Endothelial cell of umbilical vein (primary cell): ENCODE measurements around the gene TBX1. TPM values are rescaled to one million over a fixed set of nuclear protein-coding genes. Genes with fewer than 3 reads are reported as not detected.

Source experiments
- BruUV-seq: library from RNA; stranded (reverse); fragments of 400-500 nt; replicated peaks from 2 replicates; lab custom pipeline; 2021; lab: Mats Ljungman, UMichigan
- CTCF ChIA-PET: fragments of 300-600, 350-600 bp; sonication (Branson Sonifier 250); formaldehyde crosslinking; loops from one replicate; lab custom pipeline; 2021; ENCODE audit warnings: antibody characterized with exemption, inconsistent platforms; lab: Charles Lee
- POLR2A ChIA-PET: fragments of 300-600, 350-600 bp; sonication (Branson Sonifier 250); formaldehyde crosslinking; loops from one replicate; lab custom pipeline; 2021; ENCODE audit warnings: antibody characterized with exemption, inconsistent platforms; lab: Charles Lee
- DNase-seq: peaks from one replicate; pipeline ENCODE4 v3.0.0-alpha.2; 2011; ENCODE audit warnings: low read depth, low spot score
- FAIRE-seq: peaks from 2 replicates; lab custom pipeline; 2011; peaks lifted over from hg19 to GRCh38; lab: Jason Lieb, UNC
- H2AFZ ChIP-seq: 2 replicates; pipeline ENCODE4 v1.6.0; 2012; ENCODE audit warnings: low read depth, low read length, control low read depth, inconsistent platforms
- H3K27ac ChIP-seq: 2 replicates; pipeline ENCODE4 v1.5.1; 2011; ENCODE audit warnings: low read depth, mild to moderate bottlenecking, control low read depth, low read length, moderate library complexity; ENCODE audit not compliant: insufficient read depth
- H3K27me3 ChIP-seq, 2 experiments: 2 replicates each; pipeline versions ENCODE4 v1.6.0 to v1.6.1; 2011; ENCODE audit warnings: low read length in 2 of 2, mixed read lengths in 1 of 2; ENCODE audit not compliant: control insufficient read depth in 2 of 2, insufficient read depth in 2 of 2
- H3K36me3 ChIP-seq, 2 experiments: 2 replicates in 1 of 2; 3 replicates in 1 of 2; pipeline ENCODE4 v1.5.1; 2011; ENCODE audit warnings: low read length in 2 of 2, mild to moderate bottlenecking in 1 of 2, moderate library complexity in 1 of 2; ENCODE audit not compliant: control insufficient read depth in 2 of 2, insufficient read depth in 2 of 2; ENCODE audit errors: extremely low read depth in 1 of 2
- H3K4me1 ChIP-seq: 3 replicates; pipeline ENCODE4 v1.5.1; 2011; ENCODE audit warnings: mild to moderate bottlenecking, low read length; ENCODE audit not compliant: control insufficient read depth, insufficient read depth; ENCODE audit errors: extremely low read depth
- H3K4me2 ChIP-seq: 2 replicates; pipeline ENCODE4 v1.6.1; 2011; ENCODE audit warnings: low read length, control low read depth, mixed read lengths; ENCODE audit not compliant: insufficient read depth
- H3K4me3 ChIP-seq, 3 experiments: fragments of 200-600 bp in 1 of 3; sonication (generic), shearing (Covaris generic) in 1 of 3; replicated peaks in 1 of 3; 2 replicates each; pipeline ENCODE4 v1.5.1; 2011 to 2016; ENCODE audit warnings: control low read depth in 3 of 3, low read length in 3 of 3, mild to moderate bottlenecking in 2 of 3, inconsistent platforms in 1 of 3, low read depth in 1 of 3, moderate library complexity in 1 of 3; ENCODE audit not compliant: insufficient read depth in 1 of 3
- H3K79me2 ChIP-seq: 2 replicates; pipeline ENCODE4 v1.6.0; 2012; ENCODE audit warnings: low read length, inconsistent platforms; ENCODE audit not compliant: control insufficient read depth, insufficient read depth
- H3K9ac ChIP-seq: replicated peaks from 2 replicates; pipeline ENCODE3; 2011; ENCODE audit warnings: low read length, control low read depth; ENCODE audit not compliant: insufficient read depth; ENCODE audit errors: extremely low read depth
- H3K9me1 ChIP-seq: replicated peaks from 3 replicates; pipeline ENCODE4 v1.6.0; 2011; ENCODE audit warnings: mild to moderate bottlenecking, low read length; ENCODE audit not compliant: control insufficient read depth, insufficient read depth; ENCODE audit errors: extremely low read depth
- H3K9me3 ChIP-seq: replicated peaks from 2 replicates; pipeline ENCODE4 v1.5.1; 2012; ENCODE audit warnings: low read length, inconsistent platforms; ENCODE audit not compliant: control insufficient read depth, insufficient read depth
- H4K20me1 ChIP-seq: replicated peaks from 2 replicates; pipeline ENCODE3; 2011; ENCODE audit warnings: mild to moderate bottlenecking, low read length; ENCODE audit not compliant: control insufficient read depth, insufficient read depth; ENCODE audit errors: extremely low read depth
- CTCF ChIP-seq, 2 donors: IDR thresholded peaks; 1 replicate in 1 of 2; 2 replicates in 1 of 2; pipeline ENCODE4 v1.5.1; 2011; ENCODE audit warnings: low read length in 2 of 2, mild to moderate bottlenecking in 2 of 2, moderate library complexity in 2 of 2, control low read depth in 1 of 2, inconsistent platforms in 1 of 2, low read depth in 1 of 2; ENCODE audit not compliant: insufficient read depth in 1 of 2; ENCODE audit errors: extremely low read depth in 1 of 2
- EZH2 ChIP-seq: IDR thresholded peaks from 2 replicates; pipeline ENCODE4 v1.6.1; 2012; ENCODE audit warnings: borderline replicate concordance, low read depth, mild to moderate bottlenecking, moderate library complexity, low read length, inconsistent platforms; ENCODE audit not compliant: severe bottlenecking
- FOS ChIP-seq: IDR thresholded peaks from 2 replicates; pipeline ENCODE4 v1.6.1; 2011; ENCODE audit warnings: mild to moderate bottlenecking, low read length, moderate library complexity, borderline replicate concordance; ENCODE audit not compliant: insufficient read depth
- GATA2 ChIP-seq: IDR thresholded peaks from 2 replicates; pipeline ENCODE4 v1.7.0; 2011; ENCODE audit warnings: low read depth, mild to moderate bottlenecking, moderate library complexity, mixed read lengths, low read length; ENCODE audit not compliant: insufficient read length, insufficient read depth
- MAX ChIP-seq: IDR thresholded peaks from 2 replicates; pipeline ENCODE4 v1.6.1; 2011; ENCODE audit not compliant: insufficient read depth, insufficient read length
- POLR2A ChIP-seq: IDR thresholded peaks from 2 replicates; pipeline ENCODE4 v1.6.1; 2012; ENCODE audit warnings: low read depth, mild to moderate bottlenecking, control low read depth, low read length
- POLR2AphosphoS5 ChIP-seq: IDR thresholded peaks from 2 replicates; pipeline ENCODE4 v1.6.1; 2012; ENCODE audit warnings: low read depth, mild to moderate bottlenecking, control low read depth, low read length, moderate library complexity; ENCODE audit not compliant: insufficient read depth
- dilution Hi-C: fragments of 300-500 bp; cut with MboI; formaldehyde crosslinking; loops from one replicate; pipeline ENCODE4 v1.15.0; 2019; ENCODE audit warnings: low sequenced_read_pairs; ENCODE audit not compliant: extremely low pct_ligation_motif_present
- intact Hi-C: fragments of 100-400 bp; cut with micrococcal nuclease; formaldehyde crosslinking; loops from one replicate; pipeline ENCODE4 v1.10.0; 2022
- polyA plus RNA-seq, 4 experiments: library from polyadenylated mRNA; depleted of rRNA in 3 of 4; stranded (reverse) in 3 of 4; unstranded in 1 of 4; fragments of >200 nt; gene quantifications; 2 replicates each; pipeline versions ENCODE4 v1.2.1 to v1.2.3, GENCODE V29; 2011 to 2012; ENCODE audit warnings: missing spikeins in 1 of 4
- total RNA-seq: library from RNA; stranded (reverse); gene quantifications from 2 replicates; pipeline ENCODE4 v1.2.3, GENCODE V29; 2021

Gene TBX1
- total and polyA plus RNA-seq, 2 donors (not counting 3 experiments of a cell fraction or from before 2014, with no cell fraction given), result 11.0 to 30.2 TPM

- intact Hi-C loops (no loop called here), dilution Hi-C loops (no loop called here)
- Histone ChIP-seq H3K4me2 (no peak overlapping the region), H3K9ac (no peak overlapping the region), H2AFZ (no peak overlapping the region), H4K20me1 (no peaks in the 10 kb centered on the region), H3K4me1 (peaks cover 12% of the 10 kb centered on the region), H3K4me3 (no peak overlapping the region), H3K36me3 (no peaks in the 10 kb centered on the region), H3K27me3 (peaks cover 0 to 4% of the 10 kb centered on the region in 2 experiments), H3K9me1 (no peaks in the 10 kb centered on the region), H3K9me3 (no peaks in the 10 kb centered on the region), H3K27ac (no peak overlapping the region), H3K79me2 (no peaks in the 10 kb centered on the region)
- TF ChIP-seq EZH2 (no peak), MAX (no peak), POLR2AphosphoS5 (no peak)
- ChIA-PET POLR2A (no interaction called here), CTCF (interaction anchor here (0.8 to 1.1 kb wide), 2 partner anchors 25 to 45 kb away, joined by 3 read pairs; no protein-coding TSS in a partner anchor)
- no peak for FAIRE-seq
- BruUV-seq, result no TSS peak
- no peak for DNase-seq
Measured at GRCh38 chr22:19775496-19776325, 15.1 kb downstream of the TBX1 start.

GRCh38 chr22:19776433-19777031, 16.0 kb downstream of the TBX1 start:
- CTCF ChIA-PET, result interaction anchor here (1.1 kb wide), 1 partner anchor 46 kb away, joined by 3 read pairs; no protein-coding TSS in a partner anchor

More at GRCh38 chr22:19776433-19777031, 16.0 kb downstream of the TBX1 start:
- BruUV-seq, result no TSS peak
- intact Hi-C loops, result no loop called here
- no peak overlapping the region for H3K4me3 ChIP-seq
- peaks cover 0 to 4% of the 10 kb centered on the region in 2 experiments for H3K27me3 ChIP-seq
- no peaks in the 10 kb centered on the region for H3K79me2 ChIP-seq
- no peaks in the 10 kb centered on the region for H3K9me3 ChIP-seq
- POLR2A ChIA-PET, result no interaction called here
- H3K4me2 ChIP-seq, result no peak overlapping the region
- no peak overlapping the region for H3K27ac ChIP-seq
- no peak overlapping the region for H2AFZ ChIP-seq
- peaks cover 12% of the 10 kb centered on the region for H3K4me1 ChIP-seq
- no peaks in the 10 kb centered on the region for H3K36me3 ChIP-seq
- FAIRE-seq (no peak), DNase-seq (no peak)
- dilution Hi-C loops, result no loop called here
- no peaks in the 10 kb centered on the region for H4K20me1 ChIP-seq
- no peak overlapping the region for H3K9ac ChIP-seq
- H3K9me1 ChIP-seq, result no peaks in the 10 kb centered on the region
- TF ChIP-seq CTCF (IDR thresholded peaks at IDR 0.05; ENCODE audit: extremely low read depth in 1 of 2, insufficient read depth in 1 of 2, low read depth in 1 of 2, low read length in 2 of 2) (no peak), POLR2A (no peak), FOS (no peak), POLR2AphosphoS5 (no peak), GATA2 (no peak)
